Endothelial cell of umbilical vein (primary cell): ENCODE results near the gene EIF2B4.

Source experiments
- EZH2 ChIP-seq: IDR thresholded peaks from 2 replicates; pipeline ENCODE4 v1.6.1; 2012; ENCODE audit warnings: borderline replicate concordance, low read depth, mild to moderate bottlenecking, moderate library complexity, low read length, inconsistent platforms; ENCODE audit not compliant: severe bottlenecking
- FOS ChIP-seq: IDR thresholded peaks from 2 replicates; pipeline ENCODE4 v1.6.1; 2011; ENCODE audit warnings: mild to moderate bottlenecking, low read length, moderate library complexity, borderline replicate concordance; ENCODE audit not compliant: insufficient read depth
- GATA2 ChIP-seq: IDR thresholded peaks from 2 replicates; pipeline ENCODE4 v1.7.0; 2011; ENCODE audit warnings: low read depth, mild to moderate bottlenecking, moderate library complexity, mixed read lengths, low read length; ENCODE audit not compliant: insufficient read length, insufficient read depth
- MAX ChIP-seq: IDR thresholded peaks from 2 replicates; pipeline ENCODE4 v1.6.1; 2011; ENCODE audit not compliant: insufficient read depth, insufficient read length
- POLR2A ChIP-seq: IDR thresholded peaks from 2 replicates; pipeline ENCODE4 v1.6.1; 2012; ENCODE audit warnings: low read depth, mild to moderate bottlenecking, control low read depth, low read length
- POLR2AphosphoS5 ChIP-seq: IDR thresholded peaks from 2 replicates; pipeline ENCODE4 v1.6.1; 2012; ENCODE audit warnings: low read depth, mild to moderate bottlenecking, control low read depth, low read length, moderate library complexity; ENCODE audit not compliant: insufficient read depth
- TF ChIP-seq, protein P1 (sequence below), 2 donors: IDR thresholded peaks; 1 replicate in 1 of 2; 2 replicates in 1 of 2; pipeline ENCODE4 v1.5.1; 2011; ENCODE audit warnings: low read length in 2 of 2, mild to moderate bottlenecking in 2 of 2, moderate library complexity in 2 of 2, control low read depth in 1 of 2, inconsistent platforms in 1 of 2, low read depth in 1 of 2; ENCODE audit not compliant: insufficient read depth in 1 of 2; ENCODE audit errors: extremely low read depth in 1 of 2

GRCh38 chr2:27354597-27354927, 15.6 kb downstream of the EIF2B4 start:
- TF ChIP-seq, protein P1, sequence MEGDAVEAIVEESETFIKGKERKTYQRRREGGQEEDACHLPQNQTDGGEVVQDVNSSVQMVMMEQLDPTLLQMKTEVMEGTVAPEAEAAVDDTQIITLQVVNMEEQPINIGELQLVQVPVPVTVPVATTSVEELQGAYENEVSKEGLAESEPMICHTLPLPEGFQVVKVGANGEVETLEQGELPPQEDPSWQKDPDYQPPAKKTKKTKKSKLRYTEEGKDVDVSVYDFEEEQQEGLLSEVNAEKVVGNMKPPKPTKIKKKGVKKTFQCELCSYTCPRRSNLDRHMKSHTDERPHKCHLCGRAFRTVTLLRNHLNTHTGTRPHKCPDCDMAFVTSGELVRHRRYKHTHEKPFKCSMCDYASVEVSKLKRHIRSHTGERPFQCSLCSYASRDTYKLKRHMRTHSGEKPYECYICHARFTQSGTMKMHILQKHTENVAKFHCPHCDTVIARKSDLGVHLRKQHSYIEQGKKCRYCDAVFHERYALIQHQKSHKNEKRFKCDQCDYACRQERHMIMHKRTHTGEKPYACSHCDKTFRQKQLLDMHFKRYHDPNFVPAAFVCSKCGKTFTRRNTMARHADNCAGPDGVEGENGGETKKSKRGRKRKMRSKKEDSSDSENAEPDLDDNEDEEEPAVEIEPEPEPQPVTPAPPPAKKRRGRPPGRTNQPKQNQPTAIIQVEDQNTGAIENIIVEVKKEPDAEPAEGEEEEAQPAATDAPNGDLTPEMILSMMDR (IDR thresholded peaks at IDR 0.05; ENCODE audit: extremely low read depth in 1 of 2, insufficient read depth in 1 of 2, low read depth in 1 of 2, low read length in 2 of 2): no peak
- no peak for TF ChIP-seq EZH2
- TF ChIP-seq POLR2AphosphoS5: no peak
- no peak for TF ChIP-seq MAX
- no peak for TF ChIP-seq FOS
- no peak for TF ChIP-seq GATA2
- no peak for TF ChIP-seq POLR2A
